ENCODE data around the gene PUDP.

PUDP gene

GRCh38 chrX:7065473-7065872 is 82.5 kb downstream of the PUDP start:
- no peak overlapping the region for H3K27ac ChIP-seq (ENCODE audit: low read depth, low read length)
- H3K9me3 ChIP-seq (ENCODE audit: control insufficient read depth in 1 of 2, low read length in 2 of 2), result no peaks in the 10 kb centered on the region
- H3K4me1 ChIP-seq (ENCODE audit: control insufficient read depth in 1 of 2, insufficient read depth in 2 of 2, low read length in 2 of 2), result no peaks in the 10 kb centered on the region
- peaks cover 0 to 4% of the 10 kb centered on the region in 2 donors for H3K36me3 ChIP-seq (ENCODE audit: control insufficient read depth in 1 of 2, insufficient read depth in 2 of 2, low read length in 2 of 2)
- H3K4me3 ChIP-seq (ENCODE audit: low read depth in 1 of 2, low read length in 2 of 2), result no peak overlapping the region
- no peaks in the 10 kb centered on the region for H3K27me3 ChIP-seq (ENCODE audit: control insufficient read depth in 1 of 2, insufficient read depth in 2 of 2, low read length in 2 of 2)
- no peak overlapping the region for H3K9ac ChIP-seq (ENCODE audit: low read depth in 1 of 2, low read length in 2 of 2)

GRCh38 chrX:7062903-7063302 is 85.0 kb downstream of the PUDP start:
- Histone ChIP-seq H3K9me3 (ENCODE audit: control insufficient read depth in 1 of 2, low read length in 2 of 2) (no peaks in the 10 kb centered on the region), H3K27ac (ENCODE audit: low read depth, low read length) (no peak overlapping the region), H3K4me1 (ENCODE audit: control insufficient read depth in 1 of 2, insufficient read depth in 2 of 2, low read length in 2 of 2) (no peaks in the 10 kb centered on the region), H3K27me3 (ENCODE audit: control insufficient read depth in 1 of 2, insufficient read depth in 2 of 2, low read length in 2 of 2) (no peaks in the 10 kb centered on the region), H3K9ac (ENCODE audit: low read depth in 1 of 2, low read length in 2 of 2) (no peak overlapping the region), H3K36me3 (ENCODE audit: control insufficient read depth in 1 of 2, insufficient read depth in 2 of 2, low read length in 2 of 2) (peaks cover 0 to 4% of the 10 kb centered on the region in 2 donors), H3K4me3 (ENCODE audit: low read depth in 1 of 2, low read length in 2 of 2) (no peak overlapping the region)

- no peak overlapping the region for H3K9ac ChIP-seq (ENCODE audit: low read depth in 1 of 2, low read length in 2 of 2)
- H3K27me3 ChIP-seq (ENCODE audit: control insufficient read depth in 1 of 2, insufficient read depth in 2 of 2, low read length in 2 of 2), result no peaks in the 10 kb centered on the region
- no peaks in the 10 kb centered on the region for H3K4me1 ChIP-seq (ENCODE audit: control insufficient read depth in 1 of 2, insufficient read depth in 2 of 2, low read length in 2 of 2)
- no peak overlapping the region for H3K4me3 ChIP-seq (ENCODE audit: low read depth in 1 of 2, low read length in 2 of 2)
- no peak overlapping the region for H3K27ac ChIP-seq (ENCODE audit: low read depth, low read length)
- no peaks in the 10 kb centered on the region for H3K9me3 ChIP-seq (ENCODE audit: control insufficient read depth in 1 of 2, low read length in 2 of 2)
- no peaks in the 10 kb centered on the region for H3K36me3 ChIP-seq (ENCODE audit: control insufficient read depth in 1 of 2, insufficient read depth in 2 of 2, low read length in 2 of 2)
These were observed 85.7 kb downstream of the PUDP start for GRCh38 chrX:7062276-7062675.

- Histone ChIP-seq H3K9ac (ENCODE audit: low read depth in 1 of 2, low read length in 2 of 2) (no peak overlapping the region), H3K4me1 (ENCODE audit: control insufficient read depth in 1 of 2, insufficient read depth in 2 of 2, low read length in 2 of 2) (no peaks in the 10 kb centered on the region), H3K4me3 (ENCODE audit: low read depth in 1 of 2, low read length in 2 of 2) (no peak overlapping the region), H3K36me3 (ENCODE audit: control insufficient read depth in 1 of 2, insufficient read depth in 2 of 2, low read length in 2 of 2) (no peaks in the 10 kb centered on the region), H3K27ac (ENCODE audit: low read depth, low read length) (no peak overlapping the region), H3K9me3 (ENCODE audit: control insufficient read depth in 1 of 2, low read length in 2 of 2) (no peaks in the 10 kb centered on the region), H3K27me3 (ENCODE audit: control insufficient read depth in 1 of 2, insufficient read depth in 2 of 2, low read length in 2 of 2) (no peaks in the 10 kb centered on the region)
These were observed 86.5 kb downstream of the PUDP start for GRCh38 chrX:7061429-7061828.

GRCh38 chrX:7060444-7060843 is 87.5 kb downstream of the PUDP start:
- Histone ChIP-seq H3K9ac (ENCODE audit: low read depth in 1 of 2, low read length in 2 of 2) (no peak overlapping the region), H3K9me3 (ENCODE audit: control insufficient read depth in 1 of 2, low read length in 2 of 2) (no peaks in the 10 kb centered on the region), H3K4me3 (ENCODE audit: low read depth in 1 of 2, low read length in 2 of 2) (no peak overlapping the region), H3K4me1 (ENCODE audit: control insufficient read depth in 1 of 2, insufficient read depth in 2 of 2, low read length in 2 of 2) (peaks cover 0 to 2% of the 10 kb centered on the region in 2 donors), H3K27ac (ENCODE audit: low read depth, low read length) (no peak overlapping the region), H3K36me3 (ENCODE audit: control insufficient read depth in 1 of 2, insufficient read depth in 2 of 2, low read length in 2 of 2) (no peaks in the 10 kb centered on the region), H3K27me3 (ENCODE audit: control insufficient read depth in 1 of 2, insufficient read depth in 2 of 2, low read length in 2 of 2) (no peaks in the 10 kb centered on the region)

GRCh38 chrX:7059859-7060258 is 88.1 kb downstream of the PUDP start:
- H3K27ac ChIP-seq (ENCODE audit: low read depth, low read length), result no peak overlapping the region
- no peak overlapping the region for H3K4me3 ChIP-seq (ENCODE audit: low read depth in 1 of 2, low read length in 2 of 2)
- no peaks in the 10 kb centered on the region for H3K9me3 ChIP-seq (ENCODE audit: control insufficient read depth in 1 of 2, low read length in 2 of 2)
- no peaks in the 10 kb centered on the region for H3K27me3 ChIP-seq (ENCODE audit: control insufficient read depth in 1 of 2, insufficient read depth in 2 of 2, low read length in 2 of 2)
- H3K36me3 ChIP-seq (ENCODE audit: control insufficient read depth in 1 of 2, insufficient read depth in 2 of 2, low read length in 2 of 2), result no peaks in the 10 kb centered on the region
- peaks cover 0 to 3% of the 10 kb centered on the region in 2 donors for H3K4me1 ChIP-seq (ENCODE audit: control insufficient read depth in 1 of 2, insufficient read depth in 2 of 2, low read length in 2 of 2)
- no peak overlapping the region for H3K9ac ChIP-seq (ENCODE audit: low read depth in 1 of 2, low read length in 2 of 2)

GRCh38 chrX:7059214-7059838 is 88.6 kb downstream of the PUDP start:
- no peak overlapping the region for H3K9ac ChIP-seq (ENCODE audit: low read depth in 1 of 2, low read length in 2 of 2)
- H3K9me3 ChIP-seq (ENCODE audit: control insufficient read depth in 1 of 2, low read length in 2 of 2), result no peaks in the 10 kb centered on the region
- no peaks in the 10 kb centered on the region for H3K27me3 ChIP-seq (ENCODE audit: control insufficient read depth in 1 of 2, insufficient read depth in 2 of 2, low read length in 2 of 2)
- no peak overlapping the region for H3K27ac ChIP-seq (ENCODE audit: low read depth, low read length)
- H3K4me3 ChIP-seq (ENCODE audit: low read depth in 1 of 2, low read length in 2 of 2), result no peak overlapping the region
- no peaks in the 10 kb centered on the region for H3K36me3 ChIP-seq (ENCODE audit: control insufficient read depth in 1 of 2, insufficient read depth in 2 of 2, low read length in 2 of 2)
- peaks cover 0 to 3% of the 10 kb centered on the region in 2 donors for H3K4me1 ChIP-seq (ENCODE audit: control insufficient read depth in 1 of 2, insufficient read depth in 2 of 2, low read length in 2 of 2)

GRCh38 chrX:7055386-7056137 is 92.4 kb downstream of the PUDP start:
- Histone ChIP-seq H3K9me3 (ENCODE audit: control insufficient read depth in 1 of 2, low read length in 2 of 2) (no peaks in the 10 kb centered on the region), H3K4me1 (ENCODE audit: control insufficient read depth in 1 of 2, insufficient read depth in 2 of 2, low read length in 2 of 2) (peaks cover 0 to 3% of the 10 kb centered on the region in 2 donors), H3K9ac (ENCODE audit: low read depth in 1 of 2, low read length in 2 of 2) (no peak overlapping the region), H3K36me3 (ENCODE audit: control insufficient read depth in 1 of 2, insufficient read depth in 2 of 2, low read length in 2 of 2) (peaks cover 0 to 5% of the 10 kb centered on the region in 2 donors), H3K27me3 (ENCODE audit: control insufficient read depth in 1 of 2, insufficient read depth in 2 of 2, low read length in 2 of 2) (no peaks in the 10 kb centered on the region), H3K4me3 (ENCODE audit: low read depth in 1 of 2, low read length in 2 of 2) (no peak overlapping the region), H3K27ac (ENCODE audit: low read depth, low read length) (no peak overlapping the region)

GRCh38 chrX:7054219-7055216 is 93.4 kb downstream of the PUDP start:
- no peak overlapping the region for H3K27ac ChIP-seq (ENCODE audit: low read depth, low read length)
- no peak overlapping the region for H3K9ac ChIP-seq (ENCODE audit: low read depth in 1 of 2, low read length in 2 of 2)
- H3K9me3 ChIP-seq (ENCODE audit: control insufficient read depth in 1 of 2, low read length in 2 of 2), result no peaks in the 10 kb centered on the region
- H3K27me3 ChIP-seq (ENCODE audit: control insufficient read depth in 1 of 2, insufficient read depth in 2 of 2, low read length in 2 of 2), result no peaks in the 10 kb centered on the region
- peaks cover 0 to 3% of the 10 kb centered on the region in 2 donors for H3K4me1 ChIP-seq (ENCODE audit: control insufficient read depth in 1 of 2, insufficient read depth in 2 of 2, low read length in 2 of 2)
- H3K36me3 ChIP-seq (ENCODE audit: control insufficient read depth in 1 of 2, insufficient read depth in 2 of 2, low read length in 2 of 2), result peaks cover 3 to 12% of the 10 kb centered on the region in 2 donors
- H3K4me3 ChIP-seq (ENCODE audit: low read depth in 1 of 2, low read length in 2 of 2), result no peak overlapping the region

GRCh38 chrX:7052541-7052940 is 95.4 kb downstream of the PUDP start:
- Histone ChIP-seq H3K9ac (ENCODE audit: low read depth in 1 of 2, low read length in 2 of 2) (no peak overlapping the region), H3K27me3 (ENCODE audit: control insufficient read depth in 1 of 2, insufficient read depth in 2 of 2, low read length in 2 of 2) (no peaks in the 10 kb centered on the region), H3K4me1 (ENCODE audit: control insufficient read depth in 1 of 2, insufficient read depth in 2 of 2, low read length in 2 of 2) (peaks cover 0 to 3% of the 10 kb centered on the region in 2 donors), H3K4me3 (ENCODE audit: low read depth in 1 of 2, low read length in 2 of 2) (no peak overlapping the region), H3K9me3 (ENCODE audit: control insufficient read depth in 1 of 2, low read length in 2 of 2) (no peaks in the 10 kb centered on the region), H3K36me3 (ENCODE audit: control insufficient read depth in 1 of 2, insufficient read depth in 2 of 2, low read length in 2 of 2) (peaks cover 3 to 15% of the 10 kb centered on the region in 2 donors), H3K27ac (ENCODE audit: low read depth, low read length) (no peak overlapping the region)

All from duodenal mucosa (tissue), 2 donors.